GM12865 (cell line): ENCODE measurements around the gene HSP90AA1.

Source experiments
- DNase-seq: peaks from one replicate; pipeline ENCODE4 v3.0.0; 2010; ENCODE audit warnings: low read depth
- H3K4me3 ChIP-seq: 2 replicates; pipeline ENCODE4 v1.5.1; 2011; ENCODE audit warnings: mild to moderate bottlenecking, low read depth, low read length, control low read depth
- TF ChIP-seq, protein P1 (sequence below): IDR thresholded peaks from 2 replicates; pipeline ENCODE4 v1.5.1; 2011; ENCODE audit warnings: low read length, control low read depth, low read depth, inconsistent platforms; ENCODE audit not compliant: insufficient read depth; ENCODE audit errors: missing control alignments

HSP90AA1 gene

DNA sequence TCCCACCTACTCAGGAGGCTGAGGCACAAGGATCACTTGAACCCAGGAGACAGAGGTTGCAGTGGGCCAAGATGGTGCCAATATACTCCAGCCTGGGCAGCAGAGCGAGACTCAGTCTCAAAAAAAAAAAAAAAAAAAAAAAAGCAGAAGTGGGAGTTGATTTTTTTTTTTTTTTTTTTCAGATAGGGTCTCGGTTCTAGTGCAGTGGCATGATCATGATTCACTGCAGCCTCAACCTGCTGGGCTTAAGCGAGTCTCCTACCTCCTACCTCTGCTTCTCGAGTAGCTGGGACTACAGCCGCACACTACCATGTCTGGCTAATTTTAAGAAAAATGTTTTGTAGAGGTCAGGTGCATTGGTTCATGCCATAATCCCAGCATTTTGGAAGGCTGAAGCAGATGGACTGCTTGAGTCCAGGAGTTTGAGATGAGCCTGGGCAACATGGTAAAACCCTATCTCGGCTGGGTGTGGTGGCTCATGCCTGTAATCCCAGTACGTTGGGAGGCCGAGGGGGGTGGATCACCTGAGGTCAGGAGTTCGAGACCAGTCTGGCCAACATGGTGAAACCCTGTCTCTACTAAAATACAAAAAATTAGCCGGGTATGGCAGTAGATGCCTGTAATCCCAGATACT is 16.3 kb upstream of the HSP90AA1 start:
- TF ChIP-seq, protein P1, sequence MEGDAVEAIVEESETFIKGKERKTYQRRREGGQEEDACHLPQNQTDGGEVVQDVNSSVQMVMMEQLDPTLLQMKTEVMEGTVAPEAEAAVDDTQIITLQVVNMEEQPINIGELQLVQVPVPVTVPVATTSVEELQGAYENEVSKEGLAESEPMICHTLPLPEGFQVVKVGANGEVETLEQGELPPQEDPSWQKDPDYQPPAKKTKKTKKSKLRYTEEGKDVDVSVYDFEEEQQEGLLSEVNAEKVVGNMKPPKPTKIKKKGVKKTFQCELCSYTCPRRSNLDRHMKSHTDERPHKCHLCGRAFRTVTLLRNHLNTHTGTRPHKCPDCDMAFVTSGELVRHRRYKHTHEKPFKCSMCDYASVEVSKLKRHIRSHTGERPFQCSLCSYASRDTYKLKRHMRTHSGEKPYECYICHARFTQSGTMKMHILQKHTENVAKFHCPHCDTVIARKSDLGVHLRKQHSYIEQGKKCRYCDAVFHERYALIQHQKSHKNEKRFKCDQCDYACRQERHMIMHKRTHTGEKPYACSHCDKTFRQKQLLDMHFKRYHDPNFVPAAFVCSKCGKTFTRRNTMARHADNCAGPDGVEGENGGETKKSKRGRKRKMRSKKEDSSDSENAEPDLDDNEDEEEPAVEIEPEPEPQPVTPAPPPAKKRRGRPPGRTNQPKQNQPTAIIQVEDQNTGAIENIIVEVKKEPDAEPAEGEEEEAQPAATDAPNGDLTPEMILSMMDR = no peak
- H3K4me3 ChIP-seq = no peak overlapping the region

GRCh38 chr14:102097441-102098135 is 10.7 kb upstream of the HSP90AA1 start:
- no peak for DNase-seq
- TF ChIP-seq, protein P1 = no peak
- no peak overlapping the region for H3K4me3 ChIP-seq

More for the DNA sequence above, 16.3 kb upstream of the HSP90AA1 start:
- DNase-seq = peak; percentile 59

DNA sequence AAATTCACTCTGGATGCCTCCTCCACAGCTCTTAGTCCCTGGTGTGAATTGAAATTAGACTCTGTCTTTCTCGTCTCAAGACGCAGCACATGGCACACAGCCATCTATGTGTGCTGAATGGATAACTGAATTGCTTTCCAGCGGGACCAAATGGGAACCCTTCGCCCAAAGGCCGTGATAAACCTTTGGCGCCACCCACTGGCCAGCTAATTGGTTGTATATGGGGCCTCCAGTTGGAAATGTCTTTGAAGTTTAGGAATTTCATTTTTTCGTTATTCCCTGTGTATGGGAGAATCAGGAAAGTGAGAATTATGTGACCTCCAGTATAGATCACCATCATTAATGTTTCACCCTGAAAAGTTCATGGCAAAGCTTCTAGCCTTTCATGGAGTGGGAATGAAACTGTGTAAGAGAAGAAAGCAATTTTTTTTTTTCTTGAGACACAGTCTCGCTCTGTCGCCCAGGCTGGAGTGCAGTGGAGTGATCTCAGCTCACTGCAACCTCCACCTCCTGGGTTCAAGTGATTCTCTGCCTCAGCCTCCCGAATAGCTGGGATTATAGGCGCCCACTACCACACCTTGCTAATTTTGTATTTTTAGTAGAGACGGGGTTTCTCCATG is 9.8 kb upstream of the HSP90AA1 start:
- H3K4me3 ChIP-seq = no peak overlapping the region
- DNase-seq = peak; percentile 61
- TF ChIP-seq, protein P1 = peak; percentile 80

DNA sequence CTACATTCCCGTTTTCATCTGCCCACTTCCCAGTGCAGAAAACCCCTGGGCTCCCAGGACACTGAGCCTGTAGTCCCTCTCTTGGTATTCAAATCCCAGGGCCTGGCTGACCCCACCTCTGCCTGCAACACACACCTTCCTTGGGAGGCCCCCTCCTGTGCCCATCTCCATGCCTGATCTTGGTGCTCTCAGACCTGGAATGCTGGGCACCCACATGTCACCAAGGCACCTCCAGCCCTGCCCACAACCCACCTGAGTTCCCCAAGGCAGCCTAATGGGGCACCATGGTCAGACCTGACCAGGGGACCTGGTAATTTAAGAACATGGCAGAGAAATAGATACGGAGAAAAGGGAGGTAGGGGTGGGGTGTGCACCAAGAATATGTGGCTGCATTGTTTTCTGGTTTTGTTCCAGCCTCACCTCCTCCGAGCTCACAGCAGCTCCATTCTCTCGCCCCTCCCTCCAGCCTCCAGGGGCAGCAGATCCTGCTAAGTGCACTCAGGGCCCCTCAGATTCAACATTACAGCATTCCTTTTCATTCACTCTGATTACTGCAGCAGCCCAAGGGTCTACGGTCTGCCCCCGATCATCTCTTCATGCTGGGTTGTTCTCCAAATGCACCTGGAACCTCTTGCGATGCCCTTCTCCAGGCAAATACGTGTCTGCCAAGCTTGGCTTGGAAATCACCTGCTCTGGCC is 9.2 kb upstream of the HSP90AA1 start:
- TF ChIP-seq, protein P1 = no peak
- no peak overlapping the region for H3K4me3 ChIP-seq
- no peak for DNase-seq

DNA sequence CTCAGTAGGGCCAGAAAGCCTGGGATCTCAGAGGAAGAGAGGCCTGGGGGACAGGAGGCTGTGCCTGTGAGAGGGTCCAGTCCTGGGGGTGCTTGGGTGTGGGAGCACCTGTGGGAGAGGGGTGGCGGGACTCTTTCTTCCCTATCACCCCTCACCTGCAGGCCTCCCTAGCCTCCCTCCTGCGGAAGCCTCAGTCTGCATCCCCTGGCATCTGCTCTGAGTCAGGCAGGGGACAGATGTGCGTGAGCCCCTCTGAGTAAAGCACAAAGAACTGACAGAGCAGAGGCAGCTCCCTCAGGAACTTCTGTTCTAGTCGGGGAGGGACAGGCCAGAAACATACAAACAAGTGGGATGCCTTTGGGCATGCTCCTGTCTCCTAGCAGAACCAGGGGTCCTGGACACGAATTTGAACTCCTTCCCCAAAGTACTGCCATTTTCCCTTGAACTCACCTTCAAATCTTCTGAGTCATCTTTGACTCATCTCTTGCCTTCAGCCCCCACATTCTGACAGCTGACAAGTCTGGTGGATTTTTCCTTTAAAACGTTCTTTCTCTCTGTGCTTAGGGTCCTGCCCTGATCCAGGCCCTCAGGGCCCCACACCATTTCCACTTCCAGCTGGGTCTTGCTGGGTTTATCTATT is 8.5 kb upstream of the HSP90AA1 start:
- DNase-seq = no peak

GRCh38 chr14:102094101-102094500 is 7.3 kb upstream of the HSP90AA1 start:
- DNase-seq = no peak
- TF ChIP-seq, protein P1 = no peak

More for the DNA sequence above, 8.5 kb upstream of the HSP90AA1 start:
- TF ChIP-seq, protein P1 = no peak
- no peak overlapping the region for H3K4me3 ChIP-seq

More at GRCh38 chr14:102094101-102094500, 7.3 kb upstream of the HSP90AA1 start:
- no peak overlapping the region for H3K4me3 ChIP-seq
